GM19043 (cell line): ENCODE results near the gene DNAJC19.
A peak's percentile ranks its signal among the peaks of the same experiment; 100 is the strongest.
"Not testable (repeated sequence)": the region's sequence is repeated elsewhere in the genome, so short reads cannot be mapped to it uniquely, and the experiment has no call there.

Experiments used
- ATAC-seq: cut with Tn5 transposase; IDR thresholded peaks from one replicate; pipeline ENCODE4 v1.9.1; 2021; ENCODE audit warnings: low read depth; ENCODE audit not compliant: unreplicated experiment

DNAJC19 gene

GRCh38 chr3:180989291-180990163, at the start of gene DNAJC19:
Gene DNAJC19 (minus strand): TSS chr3:180989736. CDS start chr3:180989602, 134 bp downstream.
- ATAC-seq = peak; percentile 97

GRCh38 chr3:181030948-181031347, 41.4 kb upstream of the DNAJC19 start:
- ATAC-seq = no peak

- no peak for ATAC-seq
Measured at GRCh38 chr3:181025204-181025603, 35.7 kb upstream of the DNAJC19 start.

GRCh38 chr3:181017690-181018089, 28.2 kb upstream of the DNAJC19 start:
- ATAC-seq = no peak

GRCh38 chr3:181009225-181009624, 19.7 kb upstream of the DNAJC19 start:
- ATAC-seq = no peak

- ATAC-seq = no peak
Measured at GRCh38 chr3:181008796-181009195, 19.3 kb upstream of the DNAJC19 start.

- ATAC-seq = no peak
Measured at GRCh38 chr3:181007262-181007661, 17.7 kb upstream of the DNAJC19 start.

- ATAC-seq = no peak
Measured at GRCh38 chr3:181006541-181006940, 17.0 kb upstream of the DNAJC19 start.

GRCh38 chr3:181003469-181003868, 13.9 kb upstream of the DNAJC19 start:
- not testable (repeated sequence) for ATAC-seq

- not testable (repeated sequence) for ATAC-seq
Measured at GRCh38 chr3:181002331-181002730, 12.8 kb upstream of the DNAJC19 start.

- no peak for ATAC-seq
Measured at GRCh38 chr3:180996415-180996932, 6.9 kb upstream of the DNAJC19 start.

- ATAC-seq = no peak
Measured at GRCh38 chr3:180990505-180990904, 969 bp upstream of the DNAJC19 start.

GRCh38 chr3:180987344-180987743, 2.2 kb downstream of the DNAJC19 start:
- no peak for ATAC-seq

- not testable (repeated sequence) for ATAC-seq
Measured at GRCh38 chr3:180986366-180986765, 3.2 kb downstream of the DNAJC19 start.

- no peak for ATAC-seq
Measured at GRCh38 chr3:180983136-180983535, 6.4 kb downstream of the DNAJC19 start.

GRCh38 chr3:180981912-180982311, 7.6 kb downstream of the DNAJC19 start:
- ATAC-seq = no peak

- ATAC-seq = no peak
Measured at GRCh38 chr3:180980611-180981010, 8.9 kb downstream of the DNAJC19 start.

- ATAC-seq = no peak
Measured at GRCh38 chr3:180979961-180980360, 9.6 kb downstream of the DNAJC19 start.

GRCh38 chr3:180977498-180977897, 12.0 kb downstream of the DNAJC19 start:
- no peak for ATAC-seq

- ATAC-seq = no peak
Measured at GRCh38 chr3:180974286-180974685, 15.2 kb downstream of the DNAJC19 start.

- ATAC-seq = peak; percentile 49
Measured at GRCh38 chr3:180973543-180973942, 16.0 kb downstream of the DNAJC19 start.

GRCh38 chr3:180970931-180971330, 18.6 kb downstream of the DNAJC19 start:
- no peak for ATAC-seq
